Measurements from ENCODE around the gene ARHGDIB. TPM values are rescaled to one million over a fixed set of nuclear protein-coding genes. Genes with fewer than 3 reads are reported as not detected.

The ARHGDIB gene
- total RNA-seq, 1 experiment from 2014 or later = 7.7 TPM

DNA sequence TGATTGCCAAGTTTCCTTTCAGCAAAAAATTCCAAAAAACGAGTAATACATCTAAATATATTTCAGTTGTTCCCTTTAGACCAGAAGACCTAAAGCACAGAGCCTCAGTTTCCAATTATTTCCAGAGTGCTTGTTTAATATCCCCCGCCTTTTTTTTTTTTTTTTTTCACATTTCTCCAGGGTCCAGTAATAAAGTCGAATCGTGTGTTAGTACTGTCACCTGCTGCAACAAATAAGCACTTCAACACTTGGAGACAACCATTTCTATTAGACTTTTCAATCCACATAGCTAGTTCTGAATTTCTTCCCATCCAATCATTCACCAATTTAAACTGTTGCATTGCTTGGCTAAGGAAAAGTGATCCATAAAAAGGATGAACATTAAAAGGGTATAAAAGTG is 25.0 kb upstream of the ARHGDIB start:
- Mint-ChIP-seq H3K4me1 (ENCODE audit: insufficient read depth, unreplicated experiment) (no peaks in the 10 kb centered on the region), H3K4me3 (ENCODE audit: unreplicated experiment) (no peak overlapping the region), H3K27me3 (ENCODE audit: insufficient read depth, unreplicated experiment) (no peaks in the 10 kb centered on the region), H3K36me3 (ENCODE audit: insufficient read depth, unreplicated experiment) (no peaks in the 10 kb centered on the region), H3K9me3 (ENCODE audit: unreplicated experiment) (no peaks in the 10 kb centered on the region), H3K27ac (ENCODE audit: low read depth, unreplicated experiment) (no peak overlapping the region)
- CTCF ChIA-PET = interaction anchor here (0.6 to 1.8 kb wide), 4 partner anchors 9 to 452 kb away, joined by 3 to 9 read pairs (median 4); no protein-coding TSS in a partner anchor
- intact Hi-C loops (cut with micrococcal nuclease) = no loop called here
- no peak for DNase-seq (ENCODE audit: unreplicated experiment)
- POLR2A ChIA-PET = no interaction called here
- no TSS peak for BruUV-seq (replicated peaks)
- TF ChIP-seq, protein P1, sequence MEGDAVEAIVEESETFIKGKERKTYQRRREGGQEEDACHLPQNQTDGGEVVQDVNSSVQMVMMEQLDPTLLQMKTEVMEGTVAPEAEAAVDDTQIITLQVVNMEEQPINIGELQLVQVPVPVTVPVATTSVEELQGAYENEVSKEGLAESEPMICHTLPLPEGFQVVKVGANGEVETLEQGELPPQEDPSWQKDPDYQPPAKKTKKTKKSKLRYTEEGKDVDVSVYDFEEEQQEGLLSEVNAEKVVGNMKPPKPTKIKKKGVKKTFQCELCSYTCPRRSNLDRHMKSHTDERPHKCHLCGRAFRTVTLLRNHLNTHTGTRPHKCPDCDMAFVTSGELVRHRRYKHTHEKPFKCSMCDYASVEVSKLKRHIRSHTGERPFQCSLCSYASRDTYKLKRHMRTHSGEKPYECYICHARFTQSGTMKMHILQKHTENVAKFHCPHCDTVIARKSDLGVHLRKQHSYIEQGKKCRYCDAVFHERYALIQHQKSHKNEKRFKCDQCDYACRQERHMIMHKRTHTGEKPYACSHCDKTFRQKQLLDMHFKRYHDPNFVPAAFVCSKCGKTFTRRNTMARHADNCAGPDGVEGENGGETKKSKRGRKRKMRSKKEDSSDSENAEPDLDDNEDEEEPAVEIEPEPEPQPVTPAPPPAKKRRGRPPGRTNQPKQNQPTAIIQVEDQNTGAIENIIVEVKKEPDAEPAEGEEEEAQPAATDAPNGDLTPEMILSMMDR (IDR thresholded peaks at IDR 0.05; ENCODE audit: unreplicated experiment) = no peak

DNA sequence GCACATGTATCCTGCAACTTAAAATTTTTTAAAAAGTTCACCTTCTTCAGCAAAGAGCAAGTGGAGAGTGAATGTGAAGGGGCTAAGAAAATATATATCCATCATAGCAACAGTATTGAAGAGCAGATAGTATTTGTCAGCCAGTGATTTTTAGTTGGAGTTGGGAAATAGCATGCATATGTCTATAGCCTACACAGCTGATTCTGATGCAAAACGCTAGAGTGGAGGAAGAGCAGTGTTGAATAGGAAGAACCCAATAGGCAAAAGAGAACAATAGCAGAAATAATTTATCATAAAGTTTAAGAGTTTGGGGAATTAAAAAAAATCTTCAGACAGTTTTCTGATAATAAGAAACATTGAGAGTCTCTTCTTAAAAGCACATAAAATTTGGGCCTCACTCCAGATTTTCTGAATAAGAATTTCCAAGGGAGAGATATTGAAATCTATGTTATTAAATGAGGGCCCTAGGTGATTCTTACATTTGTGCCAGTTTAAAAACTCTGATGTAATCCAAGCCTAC is 23.4 kb upstream of the ARHGDIB start:
- DNase-seq (ENCODE audit: unreplicated experiment) = no peak
- intact Hi-C loops (cut with micrococcal nuclease) = no loop called here
- Mint-ChIP-seq H3K36me3 (ENCODE audit: insufficient read depth, unreplicated experiment) (no peaks in the 10 kb centered on the region), H3K27me3 (ENCODE audit: insufficient read depth, unreplicated experiment) (no peaks in the 10 kb centered on the region), H3K27ac (ENCODE audit: low read depth, unreplicated experiment) (no peak overlapping the region), H3K4me1 (ENCODE audit: insufficient read depth, unreplicated experiment) (no peaks in the 10 kb centered on the region), H3K4me3 (ENCODE audit: unreplicated experiment) (no peak overlapping the region), H3K9me3 (ENCODE audit: unreplicated experiment) (no peaks in the 10 kb centered on the region)
- CTCF ChIA-PET = interaction anchor here (0.8 to 1.8 kb wide), 4 partner anchors 11 to 139 kb away, joined by 3 to 9 read pairs (median 4); no protein-coding TSS in a partner anchor
- BruUV-seq (replicated peaks) = no TSS peak
- TF ChIP-seq, protein P1 (IDR thresholded peaks at IDR 0.05; ENCODE audit: unreplicated experiment) = no peak
- POLR2A ChIA-PET = interaction anchor here (1.0 to 1.8 kb wide), 3 partner anchors 13 to 215 kb away, joined by 3 read pairs; no protein-coding TSS in a partner anchor

DNA sequence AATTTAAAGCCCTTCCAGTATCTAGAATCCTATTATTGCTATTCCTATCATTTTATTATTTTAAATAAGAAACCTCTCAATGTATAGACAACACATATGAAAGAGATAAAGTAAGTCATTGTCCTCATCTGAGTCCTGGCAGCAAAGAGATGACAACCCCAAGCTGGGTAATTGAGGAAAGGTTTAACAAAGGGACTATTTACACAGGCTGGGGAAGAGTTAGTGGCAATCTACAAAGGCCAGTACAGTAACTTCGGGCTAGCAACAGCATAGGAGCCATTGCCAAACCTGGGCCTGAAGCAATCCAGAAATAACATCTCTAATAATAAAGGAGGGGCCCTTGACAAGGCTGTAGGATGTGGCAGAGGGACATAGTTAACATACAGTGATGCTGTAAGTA is 22.6 kb upstream of the ARHGDIB start:
- intact Hi-C loops (cut with micrococcal nuclease) = no loop called here
- DNase-seq (ENCODE audit: unreplicated experiment) = no peak
- ChIA-PET POLR2A (interaction anchor here (1.2 to 1.8 kb wide), 2 partner anchors 13 to 214 kb away, joined by 3 read pairs; no protein-coding TSS in a partner anchor), CTCF (interaction anchor here (0.6 to 1.2 kb wide), 5 partner anchors 9 to 354 kb away, joined by 3 read pairs; partner anchors contain the start of gene SMCO3)
- Mint-ChIP-seq H3K27me3 (ENCODE audit: insufficient read depth, unreplicated experiment) (no peaks in the 10 kb centered on the region), H3K4me3 (ENCODE audit: unreplicated experiment) (no peak overlapping the region), H3K27ac (ENCODE audit: low read depth, unreplicated experiment) (no peak overlapping the region), H3K36me3 (ENCODE audit: insufficient read depth, unreplicated experiment) (no peaks in the 10 kb centered on the region), H3K9me3 (ENCODE audit: unreplicated experiment) (no peaks in the 10 kb centered on the region), H3K4me1 (ENCODE audit: insufficient read depth, unreplicated experiment) (no peaks in the 10 kb centered on the region)
- no TSS peak for BruUV-seq (replicated peaks)
- TF ChIP-seq, protein P1 (IDR thresholded peaks at IDR 0.05; ENCODE audit: unreplicated experiment) = no peak

DNA sequence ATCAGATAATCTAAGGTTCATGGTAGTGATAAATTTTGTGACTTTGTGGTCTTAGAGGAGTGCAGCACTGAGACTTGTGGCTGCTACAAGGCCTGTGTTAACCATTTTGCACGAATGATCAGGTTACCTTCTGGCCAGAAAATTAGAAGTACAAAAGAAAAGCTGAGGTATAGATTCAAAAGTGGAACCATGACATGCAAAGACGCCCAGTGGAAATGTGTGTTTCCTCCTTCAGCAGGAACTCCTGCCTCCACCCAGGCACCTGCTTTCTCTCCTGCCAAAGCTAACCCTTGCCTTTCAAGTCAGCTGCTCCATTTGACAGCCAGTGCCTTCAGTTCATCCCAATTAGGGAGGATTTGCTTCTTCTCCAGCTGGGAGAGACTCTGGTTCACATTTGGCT is 21.6 kb upstream of the ARHGDIB start:
- CTCF ChIA-PET = interaction anchor here (0.6 to 1.3 kb wide), 6 partner anchors 10 to 353 kb away, joined by 3 to 5 read pairs (median 4); partner anchors contain the start of gene RERG
- intact Hi-C loops (cut with micrococcal nuclease) = no loop called here
- H3K27ac Mint-ChIP-seq (ENCODE audit: low read depth, unreplicated experiment) = no peak overlapping the region

More for the DNA sequence above, 21.6 kb upstream of the ARHGDIB start:
- H3K9me3 Mint-ChIP-seq (ENCODE audit: unreplicated experiment) = no peaks in the 10 kb centered on the region
- H3K4me1 Mint-ChIP-seq (ENCODE audit: insufficient read depth, unreplicated experiment) = no peaks in the 10 kb centered on the region
- no TSS peak for BruUV-seq (replicated peaks)
- H3K4me3 Mint-ChIP-seq (ENCODE audit: unreplicated experiment) = no peak overlapping the region
- TF ChIP-seq, protein P1 (IDR thresholded peaks at IDR 0.05; ENCODE audit: unreplicated experiment) = no peak
- no peaks in the 10 kb centered on the region for H3K27me3 Mint-ChIP-seq (ENCODE audit: insufficient read depth, unreplicated experiment)
- no peaks in the 10 kb centered on the region for H3K36me3 Mint-ChIP-seq (ENCODE audit: insufficient read depth, unreplicated experiment)
- DNase-seq (ENCODE audit: unreplicated experiment) = no peak
- POLR2A ChIA-PET = interaction anchor here (0.6 kb wide), 1 partner anchor 133 kb away, joined by 3 read pairs; no protein-coding TSS in a partner anchor

Data from MCF 10A (cell line).